HCT116 (cell line): ENCODE measurements around the gene WDR74.

ENCODE experiments used
- ATF3 ChIP-seq: IDR thresholded peaks from 2 replicates; pipeline ENCODE4 v1.6.1; 2012
- EZH2 ChIP-seq: fragments of 200-600 bp; sonication (generic); IDR thresholded peaks from 2 replicates; pipeline ENCODE4 v1.6.1; 2017; ENCODE audit warnings: antibody characterized with exemption, mixed run types
- EZH2phosphoT487 ChIP-seq: fragments of 200-600 bp; IDR thresholded peaks from 2 replicates; pipeline ENCODE4 v1.6.1; 2018; ENCODE audit warnings: antibody characterized with exemption, borderline replicate concordance
- POLR2AphosphoS5 ChIP-seq: IDR thresholded peaks from 2 replicates; pipeline ENCODE4 v1.6.1; 2011; ENCODE audit warnings: mild to moderate bottlenecking, low read depth, low read length, moderate library complexity
- TCF7L2 ChIP-seq: IDR thresholded peaks from 2 replicates; pipeline ENCODE4 v1.7.0; 2011; ENCODE audit warnings: borderline replicate concordance, inconsistent platforms; ENCODE audit not compliant: insufficient read depth, insufficient read length; ENCODE audit errors: extremely low read depth
- ZFX ChIP-seq: fragments of 450-650 bp; IDR thresholded peaks from 2 replicates; pipeline ENCODE4 v1.6.1; 2017
- ZNF274 ChIP-seq: fragments of 200-500 bp; sonication (Bioruptor generic); IDR thresholded peaks from 2 replicates; pipeline ENCODE4 v1.6.1; 2014; ENCODE audit warnings: mild to moderate bottlenecking, low read depth, low read length, inconsistent platforms
- TF ChIP-seq, protein P1 (sequence below), 3 experiments: fragments of 200-600 bp in 1 of 3; sonication (generic) in 1 of 3; IDR thresholded peaks in 2 of 3; conservative IDR thresholded peaks in 1 of 3; 2 replicates each; pipeline ENCODE4 v1.5.1; 2012 to 2017; ENCODE audit warnings: low read depth in 2 of 3, low read length in 2 of 3, antibody characterized with exemption in 1 of 3, borderline replicate concordance in 1 of 3, control low read depth in 1 of 3, mild to moderate bottlenecking in 1 of 3, mixed read lengths in 1 of 3, mixed run types in 1 of 3, moderate library complexity in 1 of 3; ENCODE audit not compliant: insufficient read depth in 1 of 3
- TF ChIP-seq, protein P2 (sequence below): IDR thresholded peaks from 2 replicates; pipeline ENCODE4 v1.6.1; 2012
- TF ChIP-seq, protein P3 (sequence below): IDR thresholded peaks from 2 replicates; pipeline ENCODE4 v1.6.1; 2011; ENCODE audit warnings: mild to moderate bottlenecking, low read length, moderate library complexity; ENCODE audit not compliant: insufficient replicate concordance; ENCODE audit errors: extremely low read depth

GRCh38 chr11:62860835-62861563 lies 21.6 kb upstream of the WDR74 start:
- TF ChIP-seq, protein P1, sequence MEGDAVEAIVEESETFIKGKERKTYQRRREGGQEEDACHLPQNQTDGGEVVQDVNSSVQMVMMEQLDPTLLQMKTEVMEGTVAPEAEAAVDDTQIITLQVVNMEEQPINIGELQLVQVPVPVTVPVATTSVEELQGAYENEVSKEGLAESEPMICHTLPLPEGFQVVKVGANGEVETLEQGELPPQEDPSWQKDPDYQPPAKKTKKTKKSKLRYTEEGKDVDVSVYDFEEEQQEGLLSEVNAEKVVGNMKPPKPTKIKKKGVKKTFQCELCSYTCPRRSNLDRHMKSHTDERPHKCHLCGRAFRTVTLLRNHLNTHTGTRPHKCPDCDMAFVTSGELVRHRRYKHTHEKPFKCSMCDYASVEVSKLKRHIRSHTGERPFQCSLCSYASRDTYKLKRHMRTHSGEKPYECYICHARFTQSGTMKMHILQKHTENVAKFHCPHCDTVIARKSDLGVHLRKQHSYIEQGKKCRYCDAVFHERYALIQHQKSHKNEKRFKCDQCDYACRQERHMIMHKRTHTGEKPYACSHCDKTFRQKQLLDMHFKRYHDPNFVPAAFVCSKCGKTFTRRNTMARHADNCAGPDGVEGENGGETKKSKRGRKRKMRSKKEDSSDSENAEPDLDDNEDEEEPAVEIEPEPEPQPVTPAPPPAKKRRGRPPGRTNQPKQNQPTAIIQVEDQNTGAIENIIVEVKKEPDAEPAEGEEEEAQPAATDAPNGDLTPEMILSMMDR (IDR thresholded peaks at IDR 0.05 in 2 of 3, conservative IDR thresholded peaks at IDR 0.05 in 1 of 3; ENCODE audit: borderline replicate concordance in 1 of 3, insufficient read depth in 1 of 3, low read depth in 2 of 3, low read length in 2 of 3): no peak
- TF ChIP-seq, protein P2, sequence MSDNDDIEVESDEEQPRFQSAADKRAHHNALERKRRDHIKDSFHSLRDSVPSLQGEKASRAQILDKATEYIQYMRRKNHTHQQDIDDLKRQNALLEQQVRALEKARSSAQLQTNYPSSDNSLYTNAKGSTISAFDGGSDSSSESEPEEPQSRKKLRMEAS: no peak
- TF ChIP-seq EZH2 (no peak), POLR2AphosphoS5 (no peak), EZH2phosphoT487 (no peak), TCF7L2 (no peak), ATF3 (no peak), ZFX (no peak), ZNF274 (no peak)
- TF ChIP-seq, protein P3, sequence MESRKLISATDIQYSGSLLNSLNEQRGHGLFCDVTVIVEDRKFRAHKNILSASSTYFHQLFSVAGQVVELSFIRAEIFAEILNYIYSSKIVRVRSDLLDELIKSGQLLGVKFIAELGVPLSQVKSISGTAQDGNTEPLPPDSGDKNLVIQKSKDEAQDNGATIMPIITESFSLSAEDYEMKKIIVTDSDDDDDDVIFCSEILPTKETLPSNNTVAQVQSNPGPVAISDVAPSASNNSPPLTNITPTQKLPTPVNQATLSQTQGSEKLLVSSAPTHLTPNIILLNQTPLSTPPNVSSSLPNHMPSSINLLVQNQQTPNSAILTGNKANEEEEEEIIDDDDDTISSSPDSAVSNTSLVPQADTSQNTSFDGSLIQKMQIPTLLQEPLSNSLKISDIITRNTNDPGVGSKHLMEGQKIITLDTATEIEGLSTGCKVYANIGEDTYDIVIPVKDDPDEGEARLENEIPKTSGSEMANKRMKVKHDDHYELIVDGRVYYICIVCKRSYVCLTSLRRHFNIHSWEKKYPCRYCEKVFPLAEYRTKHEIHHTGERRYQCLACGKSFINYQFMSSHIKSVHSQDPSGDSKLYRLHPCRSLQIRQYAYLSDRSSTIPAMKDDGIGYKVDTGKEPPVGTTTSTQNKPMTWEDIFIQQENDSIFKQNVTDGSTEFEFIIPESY: no peak
